Medulla oblongata (tissue), 1 donor: ENCODE results near the gene LRIG1.
A peak's percentile ranks its signal among the peaks of the same experiment; 100 is the strongest.

Experiments
- DNase-seq: peaks from one replicate; pipeline ENCODE4 v3.0.0-alpha.2; 2015; ENCODE audit errors: extremely low spot score

Gene LRIG1

GRCh38 chr3:66504850-66505641 lies 4.2 kb upstream of the LRIG1 start:
- DNase-seq, result no peak

- no peak for DNase-seq
These were observed 2.2 kb upstream of the LRIG1 start for GRCh38 chr3:66502981-66503380.

- DNase-seq, result no peak
These were observed 1.5 kb upstream of the LRIG1 start for GRCh38 chr3:66502245-66502874.

- DNase-seq, result no peak
These were observed 842 bp upstream of the LRIG1 start for GRCh38 chr3:66501483-66502244.

GRCh38 chr3:66499881-66500575 lies 794 bp downstream of the LRIG1 start:
- no peak for DNase-seq

GRCh38 chr3:66498687-66499621 lies 1.9 kb downstream of the LRIG1 start:
- peak; percentile 77 for DNase-seq

GRCh38 chr3:66497985-66498671 lies 2.7 kb downstream of the LRIG1 start:
- no peak for DNase-seq

- no peak for DNase-seq
These were observed 3.4 kb downstream of the LRIG1 start for GRCh38 chr3:66497288-66497984.

- DNase-seq, result no peak
These were observed 4.1 kb downstream of the LRIG1 start for GRCh38 chr3:66496746-66497145.

GRCh38 chr3:66496301-66496700 lies 4.5 kb downstream of the LRIG1 start:
- DNase-seq, result no peak

GRCh38 chr3:66495668-66496045 lies 5.2 kb downstream of the LRIG1 start:
- DNase-seq, result no peak

GRCh38 chr3:66494959-66495667 lies 5.7 kb downstream of the LRIG1 start:
- DNase-seq, result no peak

GRCh38 chr3:66493458-66494099 lies 7.2 kb downstream of the LRIG1 start:
- no peak for DNase-seq

GRCh38 chr3:66492672-66493071 lies 8.2 kb downstream of the LRIG1 start:
- no peak for DNase-seq

- DNase-seq, result no peak
These were observed 8.8 kb downstream of the LRIG1 start for GRCh38 chr3:66492071-66492470.

GRCh38 chr3:66490984-66491383 lies 9.8 kb downstream of the LRIG1 start:
- no peak for DNase-seq

- DNase-seq, result no peak
These were observed 10.6 kb downstream of the LRIG1 start for GRCh38 chr3:66490214-66490613.

GRCh38 chr3:66489581-66489980 lies 11.2 kb downstream of the LRIG1 start:
- no peak for DNase-seq

- no peak for DNase-seq
These were observed 11.7 kb downstream of the LRIG1 start for GRCh38 chr3:66489115-66489514.
